Measurements from ENCODE around the gene PARD3B. TPM values are rescaled to one million over a fixed set of nuclear protein-coding genes. Genes with fewer than 3 reads are reported as not detected.

PARD3B gene
- total RNA-seq, 1 experiment from 2014 or later: 2.0 TPM

- no peak for DNase-seq (ENCODE audit: low read depth, low spot score)
- Histone ChIP-seq H2AFZ (ENCODE audit: low read depth, low read length, poor library complexity, severe bottlenecking) (no peak overlapping the region), H3K4me2 (ENCODE audit: low read length) (no peak overlapping the region), H3K9me2 (ENCODE audit: insufficient read depth) (no peaks in the 10 kb centered on the region), H4K20me1 (ENCODE audit: insufficient read depth) (no peaks in the 10 kb centered on the region), H3K4me1 (ENCODE audit: control insufficient read depth in 1 of 2, insufficient read depth in 2 of 2, low read length in 2 of 2) (no peaks in the 10 kb centered on the region), H3K9ac (ENCODE audit: low read length) (no peak overlapping the region), H3K4me3 (replicated peaks in 1 of 2; ENCODE audit: low read depth in 1 of 2, low read length in 2 of 2) (no peak overlapping the region), H3K79me2 (ENCODE audit: insufficient read depth, low read length) (no peaks in the 10 kb centered on the region), H3K27me3 (ENCODE audit: insufficient read depth, low read length) (0 out of 2 replicates have a peak, but pooled peaks cover 6% of the 10 kb centered on the region), H3K9me3 (ENCODE audit: control insufficient read depth in 1 of 2, insufficient read depth in 1 of 2, low read depth in 1 of 2, low read length in 2 of 2) (no peaks in the 10 kb centered on the region), H3K27ac (ENCODE audit: low read depth, low read length) (no peak overlapping the region), H3K36me3 (ENCODE audit: control insufficient read depth in 1 of 2, insufficient read depth in 2 of 2, low read length in 2 of 2) (no peaks in the 10 kb centered on the region)
- BruUV-seq (replicated peaks): no TSS peak
- POLR2A ChIA-PET: no interaction called here
- intact Hi-C loops (cut with micrococcal nuclease): no loop called here
- no peak for ATAC-seq
- TF ChIP-seq CEBPB (IDR thresholded peaks at IDR 0.05; ENCODE audit: low read depth) (no peak), POLR2A (IDR thresholded peaks at IDR 0.05; ENCODE audit: borderline replicate concordance, extremely low read depth, insufficient read depth, insufficient read length) (no peak), EGR1 (IDR thresholded peaks at IDR 0.05; ENCODE audit: low read depth) (no peak), JUND (IDR thresholded peaks at IDR 0.05) (no peak)
- RAD21 ChIA-PET (ENCODE audit: low non-redundant PET in 1 of 2, low total read pairs in 2 of 2, uncharacterized antibody in 2 of 2, unreplicated experiment in 2 of 2): no interaction called here
- CTCF ChIA-PET: no interaction called here
Observed at GRCh38 chr2:205650450-205650849, 1105.2 kb downstream of the PARD3B start.

- CTCF ChIA-PET: no interaction called here
- no peak for TF ChIP-seq ELF1 (IDR thresholded peaks at IDR 0.05; ENCODE audit: borderline replicate concordance, low read depth)
- no peak for TF ChIP-seq EGR1 (IDR thresholded peaks at IDR 0.05; ENCODE audit: low read depth)
- TF ChIP-seq ZBTB33 (IDR thresholded peaks at IDR 0.05; ENCODE audit: extremely low read depth, insufficient replicate concordance, low read length): no peak
- TF ChIP-seq CEBPB (IDR thresholded peaks at IDR 0.05; ENCODE audit: low read depth): no peak
- no peak for TF ChIP-seq SP1 (IDR thresholded peaks at IDR 0.05; ENCODE audit: low read depth)
- TF ChIP-seq REST (IDR thresholded peaks at IDR 0.05; ENCODE audit: low read depth): no peak
- no peak for TF ChIP-seq ATF3 (IDR thresholded peaks at IDR 0.05)
- no peak for TF ChIP-seq EZH2 (IDR thresholded peaks at IDR 0.05)
- no peak for TF ChIP-seq ZNF274 (IDR thresholded peaks at IDR 0.05; ENCODE audit: low read depth, low read length)
- no peak for TF ChIP-seq TCF7L2 (IDR thresholded peaks at IDR 0.05; ENCODE audit: borderline replicate concordance, extremely low read depth, insufficient read depth, insufficient read length)
- TF ChIP-seq YY1 (IDR thresholded peaks at IDR 0.05; ENCODE audit: extremely low read depth, insufficient replicate concordance, low read depth, low read length): no peak
- no peak for TF ChIP-seq EZH2phosphoT487 (IDR thresholded peaks at IDR 0.05; ENCODE audit: borderline replicate concordance)
- no peak for TF ChIP-seq POLR2A (IDR thresholded peaks at IDR 0.05; ENCODE audit: borderline replicate concordance, extremely low read depth, insufficient read depth, insufficient read length)
- TF ChIP-seq CBX3 (IDR thresholded peaks at IDR 0.05; ENCODE audit: low read depth): no peak
- TF ChIP-seq JUND (IDR thresholded peaks at IDR 0.05): no peak
- TF ChIP-seq MAX (IDR thresholded peaks at IDR 0.05): no peak
Observed at GRCh38 chr2:205650931-205651330, 1105.7 kb downstream of the PARD3B start.

More at GRCh38 chr2:205650931-205651330, 1105.7 kb downstream of the PARD3B start:
- Histone ChIP-seq H3K79me2 (ENCODE audit: insufficient read depth, low read length) (no peaks in the 10 kb centered on the region), H3K9ac (ENCODE audit: low read length) (no peak overlapping the region), H3K27me3 (ENCODE audit: insufficient read depth, low read length) (0 out of 2 replicates have a peak, but pooled peaks cover 6% of the 10 kb centered on the region), H3K36me3 (ENCODE audit: control insufficient read depth in 1 of 2, insufficient read depth in 2 of 2, low read length in 2 of 2) (no peaks in the 10 kb centered on the region), H3K9me2 (ENCODE audit: insufficient read depth) (no peaks in the 10 kb centered on the region), H3K27ac (ENCODE audit: low read depth, low read length) (no peak overlapping the region), H3K4me3 (replicated peaks in 1 of 2; ENCODE audit: low read depth in 1 of 2, low read length in 2 of 2) (no peak overlapping the region), H2AFZ (ENCODE audit: low read depth, low read length, poor library complexity, severe bottlenecking) (no peak overlapping the region), H3K9me3 (ENCODE audit: control insufficient read depth in 1 of 2, insufficient read depth in 1 of 2, low read depth in 1 of 2, low read length in 2 of 2) (no peaks in the 10 kb centered on the region), H4K20me1 (ENCODE audit: insufficient read depth) (no peaks in the 10 kb centered on the region), H3K4me2 (ENCODE audit: low read length) (no peak overlapping the region), H3K4me1 (ENCODE audit: control insufficient read depth in 1 of 2, insufficient read depth in 2 of 2, low read length in 2 of 2) (no peaks in the 10 kb centered on the region)
- BruUV-seq (replicated peaks): no TSS peak
- ATAC-seq (no peak), DNase-seq (ENCODE audit: low read depth, low spot score) (no peak)
- intact Hi-C loops (cut with micrococcal nuclease): no loop called here
- ChIA-PET POLR2A (no interaction called here), RAD21 (ENCODE audit: low non-redundant PET in 1 of 2, low total read pairs in 2 of 2, uncharacterized antibody in 2 of 2, unreplicated experiment in 2 of 2) (no interaction called here)
